Ascending aorta (tissue), 2 donors: ENCODE data around the gene SIGLEC5. TPM values are rescaled to one million over a fixed set of nuclear protein-coding genes. Genes with fewer than 3 reads are reported as not detected.
A peak's percentile ranks its signal among the peaks of the same experiment; 100 is the strongest.

ENCODE experiments used
- DNase-seq, 2 donors: peaks; one replicate each; pipeline ENCODE4 v3.0.0-alpha.2; 2019; ENCODE audit warnings: low spot score in 2 of 2
- H3K27ac ChIP-seq, 2 donors: fragments of 200-600 bp; sonication (generic); one replicate each; pipeline ENCODE4 v1.5.1; 2016 to 2017; ENCODE audit warnings: mild to moderate bottlenecking in 1 of 2
- H3K27me3 ChIP-seq: fragments of 200-600 bp; sonication (generic); one replicate; pipeline ENCODE4 v1.5.1; 2017
- H3K36me3 ChIP-seq, 2 donors: fragments of 200-600 bp; sonication (generic); one replicate each; pipeline ENCODE4 v1.5.1; 2016
- H3K4me1 ChIP-seq, 2 donors: fragments of 200-600 bp; sonication (generic); one replicate each; pipeline ENCODE4 v1.5.1; 2016 to 2017; ENCODE audit warnings: mild to moderate bottlenecking in 1 of 2
- H3K4me3 ChIP-seq, 2 donors: fragments of 200-600 bp; sonication (generic); one replicate each; pipeline ENCODE4 v1.5.1; 2016 to 2017; ENCODE audit warnings: mild to moderate bottlenecking in 1 of 2
- H3K9me3 ChIP-seq, 2 donors: fragments of 200-600 bp; sonication (generic); one replicate each; pipeline ENCODE4 v1.5.1; 2016
- intact Hi-C: fragments of 100-400 bp; cut with DNase I; formaldehyde crosslinking; loops from one replicate; pipeline ENCODE4 v1.15.1; 2023
- total RNA-seq: library from RNA; depleted of rRNA; stranded (reverse); fragments of >200 nt; gene quantifications from one replicate; pipeline ENCODE4 v1.1.0, GENCODE V29; 2016
- TF ChIP-seq, protein P1 (sequence below), 3 experiments: fragments of 200-600 bp in 2 of 3; fragments of 450-650 bp in 1 of 3; sonication (generic) in 2 of 3; IDR thresholded peaks; one replicate each; pipeline ENCODE4 v1.5.1; 2016 to 2019; ENCODE audit warnings: antibody characterized with exemption in 3 of 3, mild to moderate bottlenecking in 1 of 3, moderate library complexity in 1 of 3

SIGLEC5 gene
- total RNA-seq, 1 donor from 2014 or later = not detected

DNA sequence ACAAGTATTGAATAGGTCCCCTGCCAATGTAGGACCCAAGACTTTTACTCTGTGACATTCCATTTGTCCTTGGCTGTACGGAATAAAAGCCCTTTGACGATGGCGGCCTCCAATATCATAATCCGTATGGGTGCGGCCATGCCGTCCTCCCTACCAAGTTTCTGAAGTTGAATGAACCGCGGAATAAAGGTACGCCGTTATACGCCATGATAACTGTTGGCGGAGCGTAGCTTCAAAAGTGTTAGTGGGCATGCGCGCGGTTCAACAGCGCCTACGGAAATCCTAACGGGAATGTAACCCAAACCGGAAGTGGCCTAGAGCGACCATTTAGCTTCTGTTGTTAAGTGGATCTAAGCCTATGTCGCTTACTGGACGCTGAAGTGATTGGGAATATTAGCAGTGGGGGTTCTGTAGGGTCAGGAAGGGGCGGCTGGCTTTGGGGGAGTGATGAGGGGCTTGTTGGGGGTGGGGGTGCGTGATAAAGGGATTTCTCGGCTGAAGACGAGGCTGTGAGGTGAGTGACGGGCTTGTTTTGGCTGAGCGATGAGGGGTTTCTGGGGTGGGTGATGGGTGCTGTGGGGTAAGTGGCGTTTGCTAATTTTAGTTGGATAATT, 59.1 kb downstream of the SIGLEC5 start, which contains the start of gene ZNF175:
ZNF175 (plus strand) TSS at position 322 of the 614 bp plus-strand sequence. CDS start 2,047 bp downstream, outside the sequence.
- H3K27ac ChIP-seq = peak within 1 kb of the TSS; percentile 49 to 72

GRCh38 chr19:51568456-51568855, 61.7 kb downstream of the SIGLEC5 start:
- intact Hi-C loops = no loop called here
- Histone ChIP-seq H3K9me3 (no peaks in the 10 kb centered on the region), H3K27me3 (no peaks in the 10 kb centered on the region), H3K4me3 (no peak overlapping the region), H3K27ac (no peak overlapping the region), H3K4me1 (peaks cover 0 to 12% of the 10 kb centered on the region in 2 donors), H3K36me3 (peaks cover 0 to 5% of the 10 kb centered on the region in 2 donors)
- TF ChIP-seq, protein P1, sequence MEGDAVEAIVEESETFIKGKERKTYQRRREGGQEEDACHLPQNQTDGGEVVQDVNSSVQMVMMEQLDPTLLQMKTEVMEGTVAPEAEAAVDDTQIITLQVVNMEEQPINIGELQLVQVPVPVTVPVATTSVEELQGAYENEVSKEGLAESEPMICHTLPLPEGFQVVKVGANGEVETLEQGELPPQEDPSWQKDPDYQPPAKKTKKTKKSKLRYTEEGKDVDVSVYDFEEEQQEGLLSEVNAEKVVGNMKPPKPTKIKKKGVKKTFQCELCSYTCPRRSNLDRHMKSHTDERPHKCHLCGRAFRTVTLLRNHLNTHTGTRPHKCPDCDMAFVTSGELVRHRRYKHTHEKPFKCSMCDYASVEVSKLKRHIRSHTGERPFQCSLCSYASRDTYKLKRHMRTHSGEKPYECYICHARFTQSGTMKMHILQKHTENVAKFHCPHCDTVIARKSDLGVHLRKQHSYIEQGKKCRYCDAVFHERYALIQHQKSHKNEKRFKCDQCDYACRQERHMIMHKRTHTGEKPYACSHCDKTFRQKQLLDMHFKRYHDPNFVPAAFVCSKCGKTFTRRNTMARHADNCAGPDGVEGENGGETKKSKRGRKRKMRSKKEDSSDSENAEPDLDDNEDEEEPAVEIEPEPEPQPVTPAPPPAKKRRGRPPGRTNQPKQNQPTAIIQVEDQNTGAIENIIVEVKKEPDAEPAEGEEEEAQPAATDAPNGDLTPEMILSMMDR (IDR thresholded peaks at IDR 0.05) = no peak
- no peak for DNase-seq

More for the DNA sequence above, 59.1 kb downstream of the SIGLEC5 start, which contains the start of gene ZNF175:
- intact Hi-C loops = loop anchor here (1.0 to 5.0 kb wide), 6 partner anchors 23 to 464 kb away; partner anchors contain the start of genes C19orf84 and CTU1
- Histone ChIP-seq H3K4me1 (peaks cover 0 to 12% of the 10 kb centered on the region in 2 donors), H3K36me3 (peaks cover 7 to 20% of the 10 kb centered on the region in 2 donors), H3K4me3 (peak within 1 kb of the TSS; percentile 56 to 94), H3K9me3 (no peaks in the 10 kb centered on the region), H3K27me3 (no peaks in the 10 kb centered on the region)
- TF ChIP-seq, protein P1 (IDR thresholded peaks at IDR 0.05) = no peak
- DNase-seq = peak; percentile 74 to 97

DNA sequence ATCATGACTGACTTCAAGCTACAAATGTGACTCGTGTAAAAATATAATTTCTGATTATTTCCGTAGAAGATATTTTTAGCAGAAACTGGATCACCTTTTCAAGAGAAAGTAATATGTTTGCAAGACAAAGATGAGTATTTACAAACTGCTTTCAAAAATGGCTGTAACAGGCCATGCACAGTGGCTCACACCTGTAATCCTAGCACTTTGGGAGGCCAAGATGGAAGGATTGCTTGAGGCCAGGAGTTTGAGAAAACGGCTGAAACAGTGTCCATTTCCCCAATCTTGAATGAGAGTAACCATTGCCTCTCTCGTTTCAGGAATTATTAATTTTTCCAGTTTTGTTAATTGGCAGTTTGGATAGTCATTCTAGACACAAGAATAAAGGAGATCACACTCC, 62.6 kb downstream of the SIGLEC5 start:
- H3K27ac ChIP-seq = no peak overlapping the region
- TF ChIP-seq, protein P1 (IDR thresholded peaks at IDR 0.05) = no peak
- no peaks in the 10 kb centered on the region for H3K36me3 ChIP-seq
- peaks cover 0 to 10% of the 10 kb centered on the region in 2 donors for H3K4me1 ChIP-seq
- intact Hi-C loops = no loop called here
- no peak overlapping the region for H3K4me3 ChIP-seq
- H3K27me3 ChIP-seq = no peaks in the 10 kb centered on the region
- H3K9me3 ChIP-seq = no peaks in the 10 kb centered on the region
- no peak for DNase-seq

DNA sequence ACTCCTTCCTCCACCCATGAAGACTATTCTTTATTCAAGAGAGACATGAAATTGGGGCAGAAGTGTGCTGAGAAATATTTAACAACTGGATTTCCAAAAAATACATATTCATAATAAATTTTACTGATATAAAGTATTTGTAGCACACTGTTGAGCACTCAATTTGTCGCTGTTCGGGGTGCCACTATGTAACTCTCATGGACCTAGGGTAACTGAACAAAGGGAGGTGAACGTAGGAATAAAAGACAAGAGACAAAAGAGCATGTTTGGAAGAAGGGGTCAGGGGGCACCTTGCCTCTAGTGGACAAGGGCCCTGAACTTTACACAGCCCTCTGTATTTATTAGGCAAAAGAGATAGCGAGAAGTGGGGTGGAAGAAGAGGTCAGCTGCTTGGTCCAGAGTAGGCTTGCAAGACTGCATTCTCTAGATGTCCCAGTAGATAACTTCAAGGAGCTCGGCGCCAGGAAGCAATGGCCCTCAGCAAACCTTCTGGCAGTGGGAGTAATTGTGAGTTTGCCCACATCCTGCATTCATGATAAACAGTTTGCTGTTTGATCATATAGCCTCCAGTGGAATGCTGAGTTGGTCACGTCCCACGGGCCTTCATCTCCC, 63.6 kb downstream of the SIGLEC5 start:
- H3K27me3 ChIP-seq = no peaks in the 10 kb centered on the region
- no peak overlapping the region for H3K27ac ChIP-seq
- TF ChIP-seq, protein P1 (IDR thresholded peaks at IDR 0.05) = no peak
- H3K9me3 ChIP-seq = no peaks in the 10 kb centered on the region
- H3K36me3 ChIP-seq = no peaks in the 10 kb centered on the region
- peaks cover 0 to under 1% of the 10 kb centered on the region in 2 donors for H3K4me1 ChIP-seq
- no peak for DNase-seq
- intact Hi-C loops = no loop called here
- no peak overlapping the region for H3K4me3 ChIP-seq

- H3K27ac ChIP-seq = no peak overlapping the region
- no peaks in the 10 kb centered on the region for H3K9me3 ChIP-seq
- H3K27me3 ChIP-seq = no peaks in the 10 kb centered on the region
These were observed 64.6 kb downstream of the SIGLEC5 start for GRCh38 chr19:51565583-51565982.

More at GRCh38 chr19:51565583-51565982, 64.6 kb downstream of the SIGLEC5 start:
- TF ChIP-seq, protein P1 (IDR thresholded peaks at IDR 0.05) = no peak
- Histone ChIP-seq H3K36me3 (no peaks in the 10 kb centered on the region), H3K4me3 (no peak overlapping the region), H3K4me1 (no peaks in the 10 kb centered on the region)
- DNase-seq = no peak
- intact Hi-C loops = no loop called here
